Endothelial cell of umbilical vein (primary cell): ENCODE data around the gene JAM2. TPM values are rescaled to one million over a fixed set of nuclear protein-coding genes. Genes with fewer than 3 reads are reported as not detected.

Experiments
- BruUV-seq: library from RNA; stranded (reverse); fragments of 400-500 nt; replicated peaks from 2 replicates; lab custom pipeline; 2021; lab: Mats Ljungman, UMichigan
- CTCF ChIA-PET: fragments of 300-600, 350-600 bp; sonication (Branson Sonifier 250); formaldehyde crosslinking; loops from one replicate; lab custom pipeline; 2021; ENCODE audit warnings: antibody characterized with exemption, inconsistent platforms; lab: Charles Lee
- POLR2A ChIA-PET: fragments of 300-600, 350-600 bp; sonication (Branson Sonifier 250); formaldehyde crosslinking; loops from one replicate; lab custom pipeline; 2021; ENCODE audit warnings: antibody characterized with exemption, inconsistent platforms; lab: Charles Lee
- DNase-seq: peaks from one replicate; pipeline ENCODE4 v3.0.0-alpha.2; 2011; ENCODE audit warnings: low read depth, low spot score
- FAIRE-seq: peaks from 2 replicates; lab custom pipeline; 2011; peaks lifted over from hg19 to GRCh38; lab: Jason Lieb, UNC
- H2AFZ ChIP-seq: 2 replicates; pipeline ENCODE4 v1.6.0; 2012; ENCODE audit warnings: low read depth, low read length, control low read depth, inconsistent platforms
- H3K27ac ChIP-seq: 2 replicates; pipeline ENCODE4 v1.5.1; 2011; ENCODE audit warnings: low read depth, mild to moderate bottlenecking, control low read depth, low read length, moderate library complexity; ENCODE audit not compliant: insufficient read depth
- H3K27me3 ChIP-seq, 2 experiments: 2 replicates each; pipeline versions ENCODE4 v1.6.0 to v1.6.1; 2011; ENCODE audit warnings: low read length in 2 of 2, mixed read lengths in 1 of 2; ENCODE audit not compliant: control insufficient read depth in 2 of 2, insufficient read depth in 2 of 2
- H3K36me3 ChIP-seq, 2 experiments: 2 replicates in 1 of 2; 3 replicates in 1 of 2; pipeline ENCODE4 v1.5.1; 2011; ENCODE audit warnings: low read length in 2 of 2, mild to moderate bottlenecking in 1 of 2, moderate library complexity in 1 of 2; ENCODE audit not compliant: control insufficient read depth in 2 of 2, insufficient read depth in 2 of 2; ENCODE audit errors: extremely low read depth in 1 of 2
- H3K4me1 ChIP-seq: 3 replicates; pipeline ENCODE4 v1.5.1; 2011; ENCODE audit warnings: mild to moderate bottlenecking, low read length; ENCODE audit not compliant: control insufficient read depth, insufficient read depth; ENCODE audit errors: extremely low read depth
- H3K4me2 ChIP-seq: 2 replicates; pipeline ENCODE4 v1.6.1; 2011; ENCODE audit warnings: low read length, control low read depth, mixed read lengths; ENCODE audit not compliant: insufficient read depth
- H3K4me3 ChIP-seq, 3 experiments: fragments of 200-600 bp in 1 of 3; sonication (generic), shearing (Covaris generic) in 1 of 3; replicated peaks in 1 of 3; 2 replicates each; pipeline ENCODE4 v1.5.1; 2011 to 2016; ENCODE audit warnings: control low read depth in 3 of 3, low read length in 3 of 3, mild to moderate bottlenecking in 2 of 3, inconsistent platforms in 1 of 3, low read depth in 1 of 3, moderate library complexity in 1 of 3; ENCODE audit not compliant: insufficient read depth in 1 of 3
- H3K79me2 ChIP-seq: 2 replicates; pipeline ENCODE4 v1.6.0; 2012; ENCODE audit warnings: low read length, inconsistent platforms; ENCODE audit not compliant: control insufficient read depth, insufficient read depth
- H3K9ac ChIP-seq: replicated peaks from 2 replicates; pipeline ENCODE3; 2011; ENCODE audit warnings: low read length, control low read depth; ENCODE audit not compliant: insufficient read depth; ENCODE audit errors: extremely low read depth
- H3K9me1 ChIP-seq: replicated peaks from 3 replicates; pipeline ENCODE4 v1.6.0; 2011; ENCODE audit warnings: mild to moderate bottlenecking, low read length; ENCODE audit not compliant: control insufficient read depth, insufficient read depth; ENCODE audit errors: extremely low read depth
- H3K9me3 ChIP-seq: replicated peaks from 2 replicates; pipeline ENCODE4 v1.5.1; 2012; ENCODE audit warnings: low read length, inconsistent platforms; ENCODE audit not compliant: control insufficient read depth, insufficient read depth
- H4K20me1 ChIP-seq: replicated peaks from 2 replicates; pipeline ENCODE3; 2011; ENCODE audit warnings: mild to moderate bottlenecking, low read length; ENCODE audit not compliant: control insufficient read depth, insufficient read depth; ENCODE audit errors: extremely low read depth
- CTCF ChIP-seq, 2 donors: IDR thresholded peaks; 1 replicate in 1 of 2; 2 replicates in 1 of 2; pipeline ENCODE4 v1.5.1; 2011; ENCODE audit warnings: low read length in 2 of 2, mild to moderate bottlenecking in 2 of 2, moderate library complexity in 2 of 2, control low read depth in 1 of 2, inconsistent platforms in 1 of 2, low read depth in 1 of 2; ENCODE audit not compliant: insufficient read depth in 1 of 2; ENCODE audit errors: extremely low read depth in 1 of 2
- EZH2 ChIP-seq: IDR thresholded peaks from 2 replicates; pipeline ENCODE4 v1.6.1; 2012; ENCODE audit warnings: borderline replicate concordance, low read depth, mild to moderate bottlenecking, moderate library complexity, low read length, inconsistent platforms; ENCODE audit not compliant: severe bottlenecking
- FOS ChIP-seq: IDR thresholded peaks from 2 replicates; pipeline ENCODE4 v1.6.1; 2011; ENCODE audit warnings: mild to moderate bottlenecking, low read length, moderate library complexity, borderline replicate concordance; ENCODE audit not compliant: insufficient read depth
- GATA2 ChIP-seq: IDR thresholded peaks from 2 replicates; pipeline ENCODE4 v1.7.0; 2011; ENCODE audit warnings: low read depth, mild to moderate bottlenecking, moderate library complexity, mixed read lengths, low read length; ENCODE audit not compliant: insufficient read length, insufficient read depth
- JUN ChIP-seq: IDR thresholded peaks from 2 replicates; pipeline ENCODE4 v1.6.1; 2011; ENCODE audit warnings: borderline replicate concordance, low read depth; ENCODE audit not compliant: insufficient read length, insufficient read depth
- MYC ChIP-seq: IDR thresholded peaks from one replicate; pipeline ENCODE4 v1.6.1; 2011; ENCODE audit warnings: mild to moderate bottlenecking, low read depth, low read length
- POLR2A ChIP-seq: IDR thresholded peaks from 2 replicates; pipeline ENCODE4 v1.6.1; 2012; ENCODE audit warnings: low read depth, mild to moderate bottlenecking, control low read depth, low read length
- POLR2AphosphoS5 ChIP-seq: IDR thresholded peaks from 2 replicates; pipeline ENCODE4 v1.6.1; 2012; ENCODE audit warnings: low read depth, mild to moderate bottlenecking, control low read depth, low read length, moderate library complexity; ENCODE audit not compliant: insufficient read depth
- dilution Hi-C: fragments of 300-500 bp; cut with MboI; formaldehyde crosslinking; loops from one replicate; pipeline ENCODE4 v1.15.0; 2019; ENCODE audit warnings: low sequenced_read_pairs; ENCODE audit not compliant: extremely low pct_ligation_motif_present
- intact Hi-C: fragments of 100-400 bp; cut with micrococcal nuclease; formaldehyde crosslinking; loops from one replicate; pipeline ENCODE4 v1.10.0; 2022
- polyA plus RNA-seq, 4 experiments: library from polyadenylated mRNA; depleted of rRNA in 3 of 4; stranded (reverse) in 3 of 4; unstranded in 1 of 4; fragments of >200 nt; gene quantifications; 2 replicates each; pipeline versions ENCODE4 v1.2.1 to v1.2.3, GENCODE V29; 2011 to 2012; ENCODE audit warnings: missing spikeins in 1 of 4
- total RNA-seq: library from RNA; stranded (reverse); gene quantifications from 2 replicates; pipeline ENCODE4 v1.2.3, GENCODE V29; 2021
- TF ChIP-seq, protein P1 (sequence below): IDR thresholded peaks from 2 replicates; pipeline ENCODE4 v1.6.1; 2011; ENCODE audit not compliant: insufficient read depth, insufficient read length

The JAM2 gene
- total and polyA plus RNA-seq, 2 donors (not counting 3 experiments of a cell fraction or from before 2014, with no cell fraction given), result 0.14 to 0.20 TPM

DNA sequence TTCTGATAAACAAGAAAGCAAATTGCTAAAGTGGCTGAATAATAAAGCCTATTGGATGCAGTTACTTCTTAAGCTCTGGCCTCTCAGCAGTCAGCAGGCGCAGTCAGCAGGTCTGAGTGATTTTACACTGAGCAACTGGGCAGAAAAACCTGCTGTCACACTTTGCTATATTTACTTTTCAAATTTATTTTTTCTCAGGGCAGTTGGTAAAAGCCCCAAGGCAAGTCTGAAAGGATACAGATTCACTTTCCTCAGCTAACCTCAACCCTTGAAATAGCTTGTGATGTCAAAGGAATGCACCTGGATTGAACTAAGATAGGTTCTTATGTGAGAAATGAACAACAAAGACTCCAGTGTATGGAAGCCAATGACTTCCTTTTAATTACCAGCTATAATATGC, 61.7 kb downstream of the JAM2 start:
- H4K20me1 ChIP-seq, result no peaks in the 10 kb centered on the region
- no peaks in the 10 kb centered on the region for H3K79me2 ChIP-seq
- ChIA-PET CTCF (interaction anchor here (1.0 kb wide), 1 partner anchor 17 kb away, joined by 4 read pairs; no protein-coding TSS in a partner anchor), POLR2A (no interaction called here)
- no TSS peak for BruUV-seq
- dilution Hi-C loops (no loop called here), intact Hi-C loops (no loop called here)
- DNase-seq (no peak), FAIRE-seq (no peak)
- H3K4me3 ChIP-seq, result no peak overlapping the region
- no peak overlapping the region for H3K4me2 ChIP-seq
- TF ChIP-seq POLR2A (no peak), MYC (no peak), CTCF (IDR thresholded peaks at IDR 0.05; ENCODE audit: extremely low read depth in 1 of 2, insufficient read depth in 1 of 2, low read depth in 1 of 2, low read length in 2 of 2) (no peak), JUN (no peak), FOS (no peak), POLR2AphosphoS5 (no peak), GATA2 (no peak), EZH2 (no peak)
- TF ChIP-seq, protein P1, sequence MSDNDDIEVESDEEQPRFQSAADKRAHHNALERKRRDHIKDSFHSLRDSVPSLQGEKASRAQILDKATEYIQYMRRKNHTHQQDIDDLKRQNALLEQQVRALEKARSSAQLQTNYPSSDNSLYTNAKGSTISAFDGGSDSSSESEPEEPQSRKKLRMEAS, result no peak
- no peaks in the 10 kb centered on the region for H3K36me3 ChIP-seq
- no peaks in the 10 kb centered on the region for H3K9me3 ChIP-seq
- H2AFZ ChIP-seq, result no peak overlapping the region
- no peaks in the 10 kb centered on the region for H3K9me1 ChIP-seq
- H3K27me3 ChIP-seq, result no peaks in the 10 kb centered on the region
- no peak overlapping the region for H3K27ac ChIP-seq
- no peak overlapping the region for H3K9ac ChIP-seq
- H3K4me1 ChIP-seq, result no peaks in the 10 kb centered on the region
